Measurements from ENCODE around the gene NUDT17. TPM values are rescaled to one million over a fixed set of nuclear protein-coding genes. Genes with fewer than 3 reads are reported as not detected.

Gene NUDT17
- total and polyA plus RNA-seq, 2 of the 8 experiments (the other 6 are each of a cell fraction or from before 2014, with no cell fraction given) = 2.7 to 4.1 TPM

- TF ChIP-seq, protein P1, sequence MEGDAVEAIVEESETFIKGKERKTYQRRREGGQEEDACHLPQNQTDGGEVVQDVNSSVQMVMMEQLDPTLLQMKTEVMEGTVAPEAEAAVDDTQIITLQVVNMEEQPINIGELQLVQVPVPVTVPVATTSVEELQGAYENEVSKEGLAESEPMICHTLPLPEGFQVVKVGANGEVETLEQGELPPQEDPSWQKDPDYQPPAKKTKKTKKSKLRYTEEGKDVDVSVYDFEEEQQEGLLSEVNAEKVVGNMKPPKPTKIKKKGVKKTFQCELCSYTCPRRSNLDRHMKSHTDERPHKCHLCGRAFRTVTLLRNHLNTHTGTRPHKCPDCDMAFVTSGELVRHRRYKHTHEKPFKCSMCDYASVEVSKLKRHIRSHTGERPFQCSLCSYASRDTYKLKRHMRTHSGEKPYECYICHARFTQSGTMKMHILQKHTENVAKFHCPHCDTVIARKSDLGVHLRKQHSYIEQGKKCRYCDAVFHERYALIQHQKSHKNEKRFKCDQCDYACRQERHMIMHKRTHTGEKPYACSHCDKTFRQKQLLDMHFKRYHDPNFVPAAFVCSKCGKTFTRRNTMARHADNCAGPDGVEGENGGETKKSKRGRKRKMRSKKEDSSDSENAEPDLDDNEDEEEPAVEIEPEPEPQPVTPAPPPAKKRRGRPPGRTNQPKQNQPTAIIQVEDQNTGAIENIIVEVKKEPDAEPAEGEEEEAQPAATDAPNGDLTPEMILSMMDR (IDR thresholded peaks at IDR 0.05; ENCODE audit: control extremely low read depth in 1 of 3, insufficient read depth in 1 of 3, low read depth in 1 of 3, low read length in 3 of 3) = no peak
- TF ChIP-seq CBX8 (IDR thresholded peaks at IDR 0.05; ENCODE audit: borderline replicate concordance, low read depth, low read length) = no peak
- no peak for TF ChIP-seq KDM5A (IDR thresholded peaks at IDR 0.05; ENCODE audit: low read length)
- TF ChIP-seq KDM1A (IDR thresholded peaks at IDR 0.05; ENCODE audit: borderline replicate concordance, low read length) = no peak
- TF ChIP-seq BACH1 (IDR thresholded peaks at IDR 0.05; ENCODE audit: low read length) = no peak
Observed at GRCh38 chr1:145824499-145824842, 21.0 kb upstream of the NUDT17 start (continued).
